MCF 10A (cell line): ENCODE results near the gene SPTBN2. TPM values are rescaled to one million over a fixed set of nuclear protein-coding genes. Genes with fewer than 3 reads are reported as not detected.

Experiments used
- BruUV-seq: library from RNA; stranded (reverse); fragments of 400-500 nt; replicated peaks from 2 replicates; lab custom pipeline; 2021; lab: Mats Ljungman, UMichigan
- CTCF ChIA-PET: fragments of 300-600 bp; sonication (Branson Sonifier 250); formaldehyde crosslinking; extraction: SDS; loops from one replicate; lab custom pipeline; 2021; ENCODE audit warnings: antibody characterized with exemption, inconsistent platforms; lab: Yijun Ruan, JAX
- POLR2A ChIA-PET: fragments of 300-600, 350-650 bp; sonication (Branson Sonifier 250); formaldehyde crosslinking; extraction: SDS; loops from one replicate; lab custom pipeline; 2020; ENCODE audit warnings: antibody characterized with exemption, inconsistent platforms; lab: Yijun Ruan, JAX
- DNase-seq: peaks from one replicate; pipeline ENCODE4 v3.0.0-alpha.2; 2018; ENCODE audit not compliant: unreplicated experiment
- H3K27ac Mint-ChIP-seq: one replicate; pipeline ENCODE4 v1.8.0; 2022; ENCODE audit warnings: mild to moderate bottlenecking, low read depth, mixed read lengths; ENCODE audit not compliant: unreplicated experiment
- H3K27me3 Mint-ChIP-seq: one replicate; pipeline ENCODE4 v1.8.0; 2022; ENCODE audit warnings: mixed read lengths; ENCODE audit not compliant: insufficient read depth, unreplicated experiment
- H3K36me3 Mint-ChIP-seq: one replicate; pipeline ENCODE4 v1.8.0; 2022; ENCODE audit warnings: mild to moderate bottlenecking, moderate library complexity, mixed read lengths; ENCODE audit not compliant: insufficient read depth, unreplicated experiment
- H3K4me1 Mint-ChIP-seq: one replicate; pipeline ENCODE4 v1.8.0; 2022; ENCODE audit warnings: mixed read lengths; ENCODE audit not compliant: insufficient read depth, unreplicated experiment
- H3K4me3 Mint-ChIP-seq: one replicate; pipeline ENCODE4 v1.8.0; 2022; ENCODE audit warnings: mild to moderate bottlenecking, moderate library complexity, mixed read lengths; ENCODE audit not compliant: unreplicated experiment
- H3K9me3 Mint-ChIP-seq: one replicate; pipeline ENCODE4 v1.8.0; 2022; ENCODE audit warnings: mixed read lengths; ENCODE audit not compliant: unreplicated experiment
- intact Hi-C: fragments of 100-400 bp; cut with micrococcal nuclease; formaldehyde crosslinking; loops from 2 replicates; pipeline ENCODE4 v1.14.1; 2022
- total RNA-seq: library from RNA; stranded (reverse); gene quantifications from 2 replicates; pipeline ENCODE4 v1.2.3, GENCODE V29; 2022
- TF ChIP-seq, protein P1 (sequence below): fragments of 200-600 bp; IDR thresholded peaks from one replicate; pipeline ENCODE4 v1.8.0; 2022; ENCODE audit warnings: antibody characterized with exemption, mild to moderate bottlenecking; ENCODE audit not compliant: unreplicated experiment

SPTBN2 gene
- total RNA-seq, 1 experiment from 2014 or later = 47.2 TPM

DNA sequence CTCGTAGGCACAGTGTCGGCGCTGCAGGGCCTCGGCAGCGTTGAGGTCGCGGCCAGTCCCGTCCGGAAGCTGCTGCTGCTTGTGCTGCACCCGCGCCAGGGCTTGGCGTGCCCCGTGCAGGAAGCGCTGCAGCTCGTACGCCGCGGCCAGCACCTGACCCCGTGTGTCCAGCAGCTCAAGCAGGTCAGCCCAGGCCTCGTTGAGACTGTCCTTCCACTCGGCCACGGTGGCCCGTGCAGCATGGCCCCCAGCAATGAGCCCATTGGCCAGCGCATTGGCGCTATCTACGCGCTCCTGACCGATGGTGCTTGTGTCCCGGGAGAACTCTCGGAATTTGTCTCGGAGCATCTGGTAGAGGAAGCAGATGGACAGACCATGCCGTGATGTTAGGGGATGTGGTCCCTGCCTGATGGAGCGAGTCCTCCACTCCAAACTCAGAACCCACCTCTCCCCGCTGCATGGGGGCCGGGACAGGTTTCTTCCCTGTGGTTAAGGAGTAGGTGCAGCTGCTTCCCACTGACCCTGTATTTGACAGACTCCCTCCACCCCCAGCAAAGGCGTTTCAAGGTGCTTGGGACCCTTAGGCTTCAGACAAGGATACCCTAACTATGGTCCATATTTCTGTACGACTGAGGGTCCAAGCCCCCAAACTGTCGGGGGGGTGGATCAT is 37.6 kb downstream of the SPTBN2 start:
- Mint-ChIP-seq H3K36me3 (peaks cover 53% of the 10 kb centered on the region), H3K4me1 (no peaks in the 10 kb centered on the region), H3K27me3 (no peaks in the 10 kb centered on the region), H3K4me3 (no peak overlapping the region), H3K27ac (no peak overlapping the region), H3K9me3 (no peaks in the 10 kb centered on the region)
- intact Hi-C loops = loop anchor here (5.0 kb wide), 1 partner anchor 126 kb away; no protein-coding TSS in a partner anchor
- TF ChIP-seq, protein P1, sequence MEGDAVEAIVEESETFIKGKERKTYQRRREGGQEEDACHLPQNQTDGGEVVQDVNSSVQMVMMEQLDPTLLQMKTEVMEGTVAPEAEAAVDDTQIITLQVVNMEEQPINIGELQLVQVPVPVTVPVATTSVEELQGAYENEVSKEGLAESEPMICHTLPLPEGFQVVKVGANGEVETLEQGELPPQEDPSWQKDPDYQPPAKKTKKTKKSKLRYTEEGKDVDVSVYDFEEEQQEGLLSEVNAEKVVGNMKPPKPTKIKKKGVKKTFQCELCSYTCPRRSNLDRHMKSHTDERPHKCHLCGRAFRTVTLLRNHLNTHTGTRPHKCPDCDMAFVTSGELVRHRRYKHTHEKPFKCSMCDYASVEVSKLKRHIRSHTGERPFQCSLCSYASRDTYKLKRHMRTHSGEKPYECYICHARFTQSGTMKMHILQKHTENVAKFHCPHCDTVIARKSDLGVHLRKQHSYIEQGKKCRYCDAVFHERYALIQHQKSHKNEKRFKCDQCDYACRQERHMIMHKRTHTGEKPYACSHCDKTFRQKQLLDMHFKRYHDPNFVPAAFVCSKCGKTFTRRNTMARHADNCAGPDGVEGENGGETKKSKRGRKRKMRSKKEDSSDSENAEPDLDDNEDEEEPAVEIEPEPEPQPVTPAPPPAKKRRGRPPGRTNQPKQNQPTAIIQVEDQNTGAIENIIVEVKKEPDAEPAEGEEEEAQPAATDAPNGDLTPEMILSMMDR = no peak
- DNase-seq = no peak
- no TSS peak for BruUV-seq
- CTCF ChIA-PET = interaction anchor here (1.4 to 9.4 kb wide), 2 partner anchors 143 to 270 kb away, joined by 3 to 78 read pairs; no protein-coding TSS in a partner anchor
- POLR2A ChIA-PET = interaction anchor here (0.8 to 1.4 kb wide), 3 partner anchors 14 to 152 kb away, joined by 3 read pairs; partner anchors contain the start of genes RBM4B and RCE1

DNA sequence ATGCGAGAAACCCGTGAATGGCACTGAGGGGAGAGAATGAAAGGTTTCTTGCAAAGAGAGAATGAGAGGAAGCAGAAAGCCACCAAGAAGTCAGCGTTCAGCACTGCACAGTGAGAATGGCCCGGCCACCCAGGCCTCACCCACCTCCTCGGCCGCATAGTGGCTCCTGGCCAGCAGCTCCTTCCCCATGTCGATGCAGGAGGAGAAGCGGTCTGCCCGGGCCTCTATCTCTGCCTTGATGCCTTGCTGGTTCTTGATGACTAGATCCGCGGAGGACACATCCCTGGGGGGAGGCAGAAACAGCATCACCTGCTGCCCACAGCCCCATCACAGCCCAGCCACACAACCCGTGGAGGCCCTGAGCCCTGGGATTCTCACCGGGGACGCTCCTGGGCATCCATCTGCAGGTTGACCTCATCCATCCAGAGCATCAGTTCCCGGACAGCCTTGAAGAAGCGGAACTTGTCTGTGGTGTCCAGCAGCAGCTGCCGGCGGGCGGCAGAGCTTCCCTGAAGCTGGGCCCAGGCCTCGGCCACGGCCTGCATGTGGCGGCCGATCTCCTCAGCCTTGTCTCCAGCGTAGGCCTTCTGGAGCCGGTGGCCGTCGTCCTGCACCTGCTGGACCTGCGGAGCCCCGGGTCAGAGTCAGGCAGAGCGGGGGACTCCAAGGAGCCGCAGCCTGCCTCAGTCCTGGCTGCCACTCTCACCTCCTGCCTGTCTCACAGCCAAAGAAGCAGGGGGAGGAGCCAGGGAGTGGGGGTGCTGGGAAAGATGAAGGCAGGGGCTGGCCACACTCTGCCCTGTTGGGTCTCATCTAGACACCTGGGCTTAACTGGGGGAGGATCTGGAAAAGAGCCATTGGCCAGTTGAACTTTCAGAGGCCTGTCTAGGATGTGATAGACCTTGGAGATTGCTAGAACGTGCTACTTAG is 39.1 kb downstream of the SPTBN2 start:
- Mint-ChIP-seq H3K27me3 (no peaks in the 10 kb centered on the region), H3K27ac (no peak overlapping the region), H3K4me1 (no peaks in the 10 kb centered on the region), H3K36me3 (peaks cover 58% of the 10 kb centered on the region), H3K9me3 (no peaks in the 10 kb centered on the region), H3K4me3 (no peak overlapping the region)
- TF ChIP-seq, protein P1 = no peak
- BruUV-seq = no TSS peak
- no peak for DNase-seq
- CTCF ChIA-PET = interaction anchor here (0.7 to 1.4 kb wide), 3 partner anchors 11 to 268 kb away, joined by 3 read pairs; no protein-coding TSS in a partner anchor
- POLR2A ChIA-PET = interaction anchor here (0.6 to 1.0 kb wide), 2 partner anchors 8 to 79 kb away, joined by 3 read pairs; no protein-coding TSS in a partner anchor
- intact Hi-C loops = loop anchor here (5.0 kb wide), 1 partner anchor 127 kb away; no protein-coding TSS in a partner anchor

DNA sequence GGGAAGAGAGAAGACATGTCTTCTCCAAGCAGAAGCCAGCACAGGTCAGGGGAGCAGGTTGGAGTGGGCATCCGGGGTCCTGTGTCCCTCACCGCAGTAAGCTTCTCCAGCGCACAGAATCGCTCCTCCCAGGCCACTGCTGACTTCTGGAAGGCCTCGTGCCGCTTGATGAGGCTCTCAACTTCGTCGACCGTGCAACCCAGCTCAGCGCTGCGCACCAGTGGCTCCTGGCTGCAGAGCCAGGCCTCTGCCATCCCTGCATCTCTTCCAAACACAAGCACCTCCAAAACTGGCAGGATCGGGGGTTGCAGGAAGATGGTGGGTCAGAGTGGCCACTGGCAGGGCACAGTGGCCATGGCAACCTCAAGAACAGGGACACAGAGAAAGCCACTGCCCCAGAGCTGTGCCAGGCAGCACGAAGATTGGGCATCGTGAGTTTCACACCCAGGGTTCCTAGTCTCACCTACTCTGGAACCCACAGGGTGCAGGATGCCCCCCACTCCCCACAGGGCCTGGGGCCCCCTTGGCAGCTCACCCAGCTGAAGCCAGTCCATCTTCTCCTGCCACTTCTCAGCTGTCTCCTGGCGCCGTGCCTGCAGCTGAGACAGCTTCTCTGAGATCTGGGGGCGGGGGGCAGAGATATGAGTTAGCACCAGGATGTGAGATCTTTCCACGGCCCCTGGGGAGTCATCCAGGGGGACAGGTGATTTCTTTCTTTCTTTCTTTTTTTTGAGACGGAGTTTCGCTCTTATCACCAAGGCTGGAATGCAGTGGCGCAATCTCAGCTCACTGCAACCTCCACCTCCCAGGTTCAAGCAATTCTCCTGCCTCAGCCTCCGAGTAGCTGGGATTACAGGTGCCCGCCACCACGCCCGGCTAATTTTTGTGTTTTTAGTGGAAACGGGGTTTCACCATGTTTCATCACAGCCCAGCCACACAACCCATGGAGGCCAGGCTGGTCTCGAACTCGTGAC is 40.2 kb downstream of the SPTBN2 start:
- Mint-ChIP-seq H3K4me3 (no peak overlapping the region), H3K9me3 (no peaks in the 10 kb centered on the region), H3K36me3 (peaks cover 60% of the 10 kb centered on the region), H3K27ac (no peak overlapping the region), H3K27me3 (no peaks in the 10 kb centered on the region), H3K4me1 (no peaks in the 10 kb centered on the region)
- no TSS peak for BruUV-seq
- CTCF ChIA-PET = interaction anchor here (0.7 to 0.9 kb wide), 2 partner anchors 10 to 264 kb away, joined by 3 read pairs; no protein-coding TSS in a partner anchor
- POLR2A ChIA-PET = interaction anchor here (1.0 kb wide), 1 partner anchor 54 kb away, joined by 3 read pairs; no protein-coding TSS in a partner anchor
- no peak for DNase-seq
- TF ChIP-seq, protein P1 = no peak
- intact Hi-C loops = no loop called here
